CD14-positive monocyte (primary cell): ENCODE results near the gene ZNF124. TPM values are rescaled to one million over a fixed set of nuclear protein-coding genes. Genes with fewer than 3 reads are reported as not detected.

ENCODE experiments used
- DNase-seq, 3 donors: peaks; one replicate each; pipeline ENCODE4 v3.0.0-alpha.2; 2011 to 2022
- H2AFZ ChIP-seq: 2 replicates; pipeline ENCODE4 v1.6.0; 2012; ENCODE audit warnings: mild to moderate bottlenecking, low read depth, low read length, inconsistent platforms; ENCODE audit not compliant: insufficient read depth, poor library complexity, severe bottlenecking
- H3K27ac ChIP-seq, 2 donors: 1 replicate in 1 of 2; 2 replicates in 1 of 2; pipeline ENCODE4 v1.5.1; 2012 to 2013; ENCODE audit warnings: low read length in 2 of 2, control low read depth in 1 of 2, inconsistent platforms in 1 of 2, low read depth in 1 of 2, mild to moderate bottlenecking in 1 of 2
- H3K27me3 ChIP-seq, 2 donors: one replicate each; pipeline versions ENCODE4 v1.6.0 to v1.6.1; 2011 to 2013; ENCODE audit warnings: low read length in 2 of 2; ENCODE audit not compliant: control insufficient read depth in 2 of 2, insufficient read depth in 2 of 2
- H3K36me3 ChIP-seq, 2 donors: replicated peaks in 1 of 2; 1 replicate in 1 of 2; 2 replicates in 1 of 2; pipeline versions ENCODE4 v1.5.1 to v1.6.1; 2012 to 2013; ENCODE audit warnings: low read length in 2 of 2, control low read depth in 1 of 2, inconsistent platforms in 1 of 2, mild to moderate bottlenecking in 1 of 2; ENCODE audit not compliant: insufficient read depth in 2 of 2, control insufficient read depth in 1 of 2
- H3K4me1 ChIP-seq, 2 donors: 1 replicate in 1 of 2; 2 replicates in 1 of 2; pipeline versions ENCODE4 v1.5.1 to v1.6.1; 2012 to 2013; ENCODE audit warnings: low read length in 2 of 2, control low read depth in 1 of 2, inconsistent platforms in 1 of 2, mild to moderate bottlenecking in 1 of 2, moderate library complexity in 1 of 2; ENCODE audit not compliant: insufficient read depth in 2 of 2, control insufficient read depth in 1 of 2
- H3K4me2 ChIP-seq: replicated peaks from 2 replicates; pipeline ENCODE3; 2012; ENCODE audit warnings: low read length, moderate library complexity, mild to moderate bottlenecking; ENCODE audit not compliant: poor library complexity, severe bottlenecking; ENCODE audit errors: extremely low read depth
- H3K4me3 ChIP-seq, 3 experiments: fragments of 200-600 bp in 1 of 3; sonication (generic) in 1 of 3; replicated peaks in 1 of 3; 1 replicate in 2 of 3; 2 replicates in 1 of 3; pipeline ENCODE4 v1.5.1; 2011 to 2013; ENCODE audit warnings: low read length in 3 of 3, mild to moderate bottlenecking in 3 of 3, control low read depth in 2 of 3, low read depth in 2 of 3, inconsistent platforms in 1 of 3, moderate library complexity in 1 of 3
- H3K79me2 ChIP-seq: 2 replicates; pipeline ENCODE4 v1.6.0; 2012; ENCODE audit warnings: mild to moderate bottlenecking, control low read depth, inconsistent platforms, low read length, moderate library complexity; ENCODE audit not compliant: insufficient read depth
- H3K9ac ChIP-seq: 2 replicates; pipeline ENCODE4 v1.6.0; 2017; ENCODE audit warnings: low read length, mild to moderate bottlenecking; ENCODE audit not compliant: insufficient read depth, poor library complexity, severe bottlenecking
- H3K9me3 ChIP-seq, 2 donors: replicated peaks in 1 of 2; 1 replicate in 1 of 2; 2 replicates in 1 of 2; pipeline versions ENCODE4 v1.5.1 to v1.6.1; 2012 to 2013; ENCODE audit warnings: low read length in 2 of 2, control low read depth in 1 of 2; ENCODE audit not compliant: control insufficient read depth in 1 of 2, insufficient read depth in 1 of 2
- H4K20me1 ChIP-seq: 2 replicates; pipeline ENCODE4 v1.6.0; 2012; ENCODE audit warnings: mild to moderate bottlenecking, low read length, control low read depth, moderate library complexity; ENCODE audit not compliant: insufficient read depth
- H3K27ac Mint-ChIP-seq, 7 donors: one replicate each; pipeline ENCODE4 v1.8.0; 2020; ENCODE audit warnings: mild to moderate bottlenecking in 7 of 7, mixed read lengths in 7 of 7, moderate library complexity in 6 of 7, inconsistent platforms in 2 of 7
- H3K27me3 Mint-ChIP-seq, 3 donors: one replicate each; pipeline ENCODE4 v1.8.0; 2021 to 2022; ENCODE audit warnings: low read depth in 3 of 3, mild to moderate bottlenecking in 3 of 3, mixed read lengths in 3 of 3, moderate library complexity in 3 of 3, inconsistent platforms in 1 of 3
- H3K36me3 Mint-ChIP-seq, 2 donors: one replicate each; pipeline ENCODE4 v1.8.0; 2020; ENCODE audit warnings: mixed read lengths in 2 of 2, inconsistent platforms in 1 of 2, mild to moderate bottlenecking in 1 of 2
- H3K4me1 Mint-ChIP-seq: one replicate; pipeline ENCODE4 v1.8.0; 2020; ENCODE audit warnings: mild to moderate bottlenecking, mixed read lengths
- H3K4me3 Mint-ChIP-seq, 2 donors: one replicate each; pipeline ENCODE4 v1.8.0; 2020; ENCODE audit warnings: mild to moderate bottlenecking in 2 of 2, mixed read lengths in 2 of 2, moderate library complexity in 1 of 2
- H3K9me3 Mint-ChIP-seq, 7 donors: one replicate each; pipeline ENCODE4 v1.8.0; 2020 to 2022; ENCODE audit warnings: mixed read lengths in 7 of 7, mild to moderate bottlenecking in 6 of 7, moderate library complexity in 6 of 7, inconsistent platforms in 2 of 7
- CTCF ChIP-seq: fragments of 200-600 bp; IDR thresholded peaks from one replicate; pipeline ENCODE4 v1.8.0; 2022; ENCODE audit warnings: antibody characterized with exemption, mild to moderate bottlenecking
- WGBS: methylation state at CpG from one replicate; pipeline ENCODE4 v1.1.5; 2013; ENCODE audit warnings: missing lambda C conversion rate; ENCODE audit not compliant: insufficient coverage; 5-methylcytosine and 5-hydroxymethylcytosine counted together
- intact Hi-C, 2 donors: fragments of 100-400 bp; cut with micrococcal nuclease; formaldehyde crosslinking; loops; one replicate each; pipeline versions ENCODE4 v1.15.0 to v1.15.1; 2023
- polyA plus RNA-seq, 3 donors: library from polyadenylated mRNA; depleted of rRNA in 1 of 3; unstranded in 2 of 3; stranded (reverse) in 1 of 3; fragments of 300-500 nt in 2 of 3; fragments of >200 nt in 1 of 3; fragmentation: Illumina TruSeq in 2 of 3; gene quantifications; 1 replicate in 2 of 3; 2 replicates in 1 of 3; pipeline ENCODE4 v1.2.3, GENCODE V29; 2012 to 2021

Gene ZNF124
- polyA plus RNA-seq, 3 donors: 2.6 to 5.5 (median 5.2) TPM

DNA sequence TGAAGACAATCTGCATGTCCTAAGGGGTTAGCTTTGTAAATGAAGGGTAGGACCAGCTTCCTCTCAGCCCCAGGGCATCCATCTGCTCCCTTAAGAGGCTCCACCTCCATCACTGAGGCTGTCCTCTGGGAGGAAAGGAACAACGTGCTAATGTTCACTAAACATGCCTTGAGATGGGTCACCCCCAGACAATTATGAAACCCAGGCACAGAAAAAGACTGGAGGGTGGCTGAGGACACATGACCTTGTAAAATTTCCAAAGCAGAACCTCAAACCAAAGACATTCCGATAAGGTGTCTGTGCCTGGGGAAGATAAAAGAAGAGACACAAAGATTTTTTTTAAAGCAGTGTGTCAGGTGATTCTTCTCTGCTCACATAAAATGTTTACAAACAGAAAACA lies 37.6 kb upstream of the ZNF124 start:
- no peaks in the 10 kb centered on the region for H3K27me3 Mint-ChIP-seq
- WGBS: no CpG with 5 or more reads among the region's 2 CpGs
- peaks cover 23% of the 10 kb centered on the region for H3K4me1 Mint-ChIP-seq
- H3K27ac Mint-ChIP-seq: peak overlapping the region in 5 of 7 donors; percentile 49 to 97 (median 90)
- peaks cover 26 to 44% (median 37%) of the 10 kb centered on the region in 7 donors for H3K9me3 Mint-ChIP-seq
- Histone ChIP-seq H4K20me1 (peaks cover 23% of the 10 kb centered on the region), H3K4me1 (peaks cover 17 to 22% of the 10 kb centered on the region in 2 donors), H3K4me3 (peak overlapping the region in 1 of 3 experiments; percentile 83), H3K4me2 (peak overlapping the region; percentile 86), H2AFZ (no peak overlapping the region), H3K9me3 (peaks cover 33% of the 10 kb centered on the region in 2 donors), H3K36me3 (peaks cover 11 to 34% of the 10 kb centered on the region in 2 donors), H3K27ac (peak overlapping the region in 1 of 2 donors; percentile 93), H3K79me2 (peaks cover 64% of the 10 kb centered on the region), H3K9ac (no peak overlapping the region), H3K27me3 (no peaks in the 10 kb centered on the region)
- peak in 1 of 3 donors; percentile 25 for DNase-seq
- H3K36me3 Mint-ChIP-seq: peaks cover 29 to 42% of the 10 kb centered on the region in 2 donors
- peak overlapping the region; percentile 90 to 91 for H3K4me3 Mint-ChIP-seq
- TF ChIP-seq CTCF: no peak
- intact Hi-C loops: loop anchor here (5.0 to 10.0 kb wide), 2 partner anchors 42 to 365 kb away; no protein-coding TSS in a partner anchor

- Histone ChIP-seq H3K27me3 (no peaks in the 10 kb centered on the region), H3K4me1 (peaks cover 4 to 9% of the 10 kb centered on the region in 2 donors), H3K4me2 (no peak overlapping the region), H3K9me3 (peaks cover 63 to 75% of the 10 kb centered on the region in 2 donors), H3K27ac (no peak overlapping the region), H2AFZ (no peak overlapping the region), H4K20me1 (peaks cover 19% of the 10 kb centered on the region), H3K79me2 (peaks cover 84% of the 10 kb centered on the region), H3K9ac (no peak overlapping the region), H3K36me3 (peaks cover 41 to 85% of the 10 kb centered on the region in 2 donors), H3K4me3 (no peak overlapping the region)
- H3K4me3 Mint-ChIP-seq: no peak overlapping the region
- H3K27ac Mint-ChIP-seq: peak overlapping the region in 1 of 7 donors; percentile 10
- peaks cover 14% of the 10 kb centered on the region for H3K4me1 Mint-ChIP-seq
- peaks cover 68 to 92% of the 10 kb centered on the region in 2 donors for H3K36me3 Mint-ChIP-seq
- DNase-seq: no peak
- H3K9me3 Mint-ChIP-seq: peaks cover 59 to 84% (median 76%) of the 10 kb centered on the region in 7 donors
- TF ChIP-seq CTCF: no peak
- H3K27me3 Mint-ChIP-seq: peaks cover 0 to 1% (median 0%) of the 10 kb centered on the region in 3 donors
- intact Hi-C loops: loop anchor here (5.0 to 10.0 kb wide), 2 partner anchors 47 to 371 kb away; no protein-coding TSS in a partner anchor
- WGBS: 100% methylated on average over 3 of the region's 7 CpGs
Measured at GRCh38 chr1:247204177-247204647, 32.4 kb upstream of the ZNF124 start.
